K562 (cell line): ENCODE results near the gene SEC14L3. TPM values are rescaled to one million over a fixed set of nuclear protein-coding genes. Genes with fewer than 3 reads are reported as not detected.

Experiments
- ETV1 ChIP-seq: fragments of 450-650 bp; conservative IDR thresholded peaks from 2 replicates; pipeline ENCODE4 v1.6.1; 2016; ENCODE audit warnings: missing genetic modification characterization, control low read depth, low read depth, missing compliant biosample characterization
- FOXP1 ChIP-seq: sonication (generic); formaldehyde crosslinking; IDR thresholded peaks from 2 replicates; pipeline ENCODE4 v1.8.0; 2022; ENCODE audit warnings: mild to moderate bottlenecking, missing genetic modification reagents
- HNRNPUL1 ChIP-seq: fragments of 200-400 bp; formaldehyde crosslinking; IDR thresholded peaks from 2 replicates; pipeline ENCODE4 v1.6.1; 2017; ENCODE audit warnings: low read length
- MBD2 ChIP-seq: sonication (generic); IDR thresholded peaks from 2 replicates; pipeline ENCODE4 v1.6.1; 2016; ENCODE audit warnings: low read depth, borderline replicate concordance
- NFRKB ChIP-seq: fragments of 450-650 bp; IDR thresholded peaks from 2 replicates; pipeline ENCODE4 v1.6.1; 2016; ENCODE audit warnings: low read depth
- POLR2A ChIP-seq: fragments of 450-650 bp; conservative IDR thresholded peaks from 2 replicates; pipeline ENCODE4 v1.6.1; 2016
- ZBTB40 ChIP-seq, 2 experiments: fragments of 450-650 bp in 1 of 2; sonication (generic) in 1 of 2; formaldehyde crosslinking in 1 of 2; IDR thresholded peaks; 2 replicates each; pipeline versions ENCODE4 v1.7.1 to v1.9.0; 2016 to 2022; ENCODE audit warnings: inconsistent platforms in 1 of 2, mild to moderate bottlenecking in 1 of 2, missing genetic modification reagents in 1 of 2
- ZKSCAN8 ChIP-seq: fragments of 200-800 bp; sonication (Bioruptor generic); IDR thresholded peaks from 2 replicates; pipeline ENCODE4 v1.6.1; 2016; ENCODE audit warnings: missing genetic modification characterization, missing compliant biosample characterization
- ZNF134 ChIP-seq: fragments of 250-450 bp; sonication (Bioruptor Pico); conservative IDR thresholded peaks from 2 replicates; pipeline ENCODE4 v1.4.0; 2020
- ZNF507 ChIP-seq: conservative IDR thresholded peaks from 2 replicates; pipeline ENCODE4 v1.6.1; 2017; ENCODE audit warnings: missing genetic modification characterization, missing compliant biosample characterization
- polyA plus RNA-seq, 8 experiments: library from polyadenylated mRNA; depleted of rRNA in 4 of 8; stranded (reverse) in 5 of 8; unstranded in 3 of 8; fragments of >200 nt; fragmentation: Nextera tagmentation in 2 of 8; fragmentation: Illumina TruSeq in 1 of 8; extraction: Ambion mirVana in 2 of 8; extraction: Trizol in 1 of 8; gene quantifications; 2 replicates each; pipeline versions ENCODE4 v1.2.1 to v1.2.3, GENCODE V29; 2011 to 2014; ENCODE audit warnings: inconsistent platforms in 1 of 8, missing spikeins in 1 of 8
- total RNA-seq, 7 experiments: library from RNA; depleted of rRNA in 6 of 7; stranded (reverse); fragments of >200 nt in 6 of 7; fragmentation: Illumina TruSeq in 2 of 7; extraction: Trizol in 2 of 7; gene quantifications; 2 replicates each; pipeline versions ENCODE4 v1.2.1 to v1.2.3, GENCODE V29; 2011 to 2021; ENCODE audit warnings: low replicate concordance in 1 of 7
- TF ChIP-seq, protein P1 (sequence below): fragments of 450-650 bp; IDR thresholded peaks from 2 replicates; pipeline ENCODE4 v1.6.1; 2017; ENCODE audit warnings: mild to moderate bottlenecking, moderate library complexity

SEC14L3 gene
- total and polyA plus RNA-seq, 9 of the 15 experiments (the other 6 are each of a cell fraction or from before 2014, with no cell fraction given) = not detected

GRCh38 chr22:30423301-30423958 is 48.4 kb downstream of the SEC14L3 start (continued):
- TF ChIP-seq ZBTB40 (IDR thresholded peaks at IDR 0.05) = 0 out of 2 replicates have a peak, but pooled peaks have one; percentile 34
- no peak for TF ChIP-seq ZBTB40 (CRISPR knock-in tag; IDR thresholded peaks at IDR 0.05)
- no peak for TF ChIP-seq ZNF507 (tag)
- TF ChIP-seq FOXP1 (CRISPR knock-in tag) = 0 out of 2 replicates have a peak, but pooled peaks have one; percentile 44
- TF ChIP-seq HNRNPUL1 = no peak
- TF ChIP-seq ZKSCAN8 (CRISPR knock-in tag) = 0 out of 2 replicates have a peak, but pooled peaks have one; percentile 10
- TF ChIP-seq MBD2 = 0 out of 2 replicates have a peak, but pooled peaks have one; percentile 5
- 0 out of 2 replicates have a peak, but pooled peaks have one; percentile 18 for TF ChIP-seq ZNF134 (CRISPR knock-in tag)
- TF ChIP-seq ETV1 (tag) = peak; percentile 71
- TF ChIP-seq, protein P1, sequence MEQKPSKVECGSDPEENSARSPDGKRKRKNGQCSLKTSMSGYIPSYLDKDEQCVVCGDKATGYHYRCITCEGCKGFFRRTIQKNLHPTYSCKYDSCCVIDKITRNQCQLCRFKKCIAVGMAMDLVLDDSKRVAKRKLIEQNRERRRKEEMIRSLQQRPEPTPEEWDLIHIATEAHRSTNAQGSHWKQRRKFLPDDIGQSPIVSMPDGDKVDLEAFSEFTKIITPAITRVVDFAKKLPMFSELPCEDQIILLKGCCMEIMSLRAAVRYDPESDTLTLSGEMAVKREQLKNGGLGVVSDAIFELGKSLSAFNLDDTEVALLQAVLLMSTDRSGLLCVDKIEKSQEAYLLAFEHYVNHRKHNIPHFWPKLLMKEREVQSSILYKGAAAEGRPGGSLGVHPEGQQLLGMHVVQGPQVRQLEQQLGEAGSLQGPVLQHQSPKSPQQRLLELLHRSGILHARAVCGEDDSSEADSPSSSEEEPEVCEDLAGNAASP = no peak
- 0 out of 2 replicates have a peak, but pooled peaks have one; percentile 25 for TF ChIP-seq NFRKB
- peak; percentile 83 for TF ChIP-seq POLR2A
